ENCODE measurements around the gene HSBP1. TPM values are rescaled to one million over a fixed set of nuclear protein-coding genes. Genes with fewer than 3 reads are reported as not detected.
A peak's percentile ranks its signal among the peaks of the same experiment; 100 is the strongest.

Gene HSBP1
- total and polyA plus RNA-seq, 2 of the 13 experiments (the other 11 are each of a cell fraction or from before 2014, with no cell fraction given): 249 to 292 TPM

GRCh38 chr16:83807710-83808572 is at the start of gene HSBP1 (continued):
- TF ChIP-seq, protein P1, sequence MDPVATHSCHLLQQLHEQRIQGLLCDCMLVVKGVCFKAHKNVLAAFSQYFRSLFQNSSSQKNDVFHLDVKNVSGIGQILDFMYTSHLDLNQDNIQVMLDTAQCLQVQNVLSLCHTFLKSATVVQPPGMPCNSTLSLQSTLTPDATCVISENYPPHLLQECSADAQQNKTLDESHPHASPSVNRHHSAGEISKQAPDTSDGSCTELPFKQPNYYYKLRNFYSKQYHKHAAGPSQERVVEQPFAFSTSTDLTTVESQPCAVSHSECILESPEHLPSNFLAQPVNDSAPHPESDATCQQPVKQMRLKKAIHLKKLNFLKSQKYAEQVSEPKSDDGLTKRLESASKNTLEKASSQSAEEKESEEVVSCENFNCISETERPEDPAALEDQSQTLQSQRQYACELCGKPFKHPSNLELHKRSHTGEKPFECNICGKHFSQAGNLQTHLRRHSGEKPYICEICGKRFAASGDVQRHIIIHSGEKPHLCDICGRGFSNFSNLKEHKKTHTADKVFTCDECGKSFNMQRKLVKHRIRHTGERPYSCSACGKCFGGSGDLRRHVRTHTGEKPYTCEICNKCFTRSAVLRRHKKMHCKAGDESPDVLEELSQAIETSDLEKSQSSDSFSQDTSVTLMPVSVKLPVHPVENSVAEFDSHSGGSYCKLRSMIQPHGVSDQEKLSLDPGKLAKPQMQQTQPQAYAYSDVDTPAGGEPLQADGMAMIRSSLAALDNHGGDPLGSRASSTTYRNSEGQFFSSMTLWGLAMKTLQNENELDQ (CRISPR knock-in tag; IDR thresholded peaks at IDR 0.05; ENCODE audit: borderline replicate concordance): no peak
- TF ChIP-seq ZNF33B (CRISPR knock-in tag; IDR thresholded peaks at IDR 0.05) (no peak), ATF6 (CRISPR knock-in tag; conservative IDR thresholded peaks at IDR 0.05) (no peak), ZFAT (CRISPR knock-in tag; conservative IDR thresholded peaks at IDR 0.05) (0 out of 2 replicates have a peak, but pooled peaks have one; percentile 28), RFX3 (CRISPR knock-in tag; IDR thresholded peaks at IDR 0.05) (no peak), ZNF460 (CRISPR knock-in tag; IDR thresholded peaks at IDR 0.05; ENCODE audit: borderline replicate concordance) (no peak), PLRG1 (conservative IDR thresholded peaks at IDR 0.05) (no peak), PAX8 (CRISPR knock-in tag; IDR thresholded peaks at IDR 0.05; ENCODE audit: borderline replicate concordance) (peak; percentile 95; the same call in 1 of the 2 replicates), SNAI1 (CRISPR knock-in tag; IDR thresholded peaks at IDR 0.05; ENCODE audit: borderline replicate concordance) (no peak), GABPB1 (CRISPR knock-in tag; IDR thresholded peaks at IDR 0.05) (peak; percentile 97), CAMTA2 (CRISPR knock-in tag; IDR thresholded peaks at IDR 0.05; ENCODE audit: borderline replicate concordance) (no peak; the same call in 1 of the 2 replicates), ASH2L (IDR thresholded peaks at IDR 0.05; ENCODE audit: insufficient read length, low read depth, low read length) (peak; percentile 78), TCF7L2 (IDR thresholded peaks at IDR 0.05; ENCODE audit: low read depth, low read length) (no peak), ZNF572 (CRISPR knock-in tag; IDR thresholded peaks at IDR 0.05) (peak; percentile 70; the same call in 1 of the 2 replicates), NR2F6 (IDR thresholded peaks at IDR 0.05) (no peak), NR2F6 (CRISPR knock-in tag; IDR thresholded peaks at IDR 0.05) (no peak; the same call in 1 of the 2 replicates), ZSCAN20 (CRISPR knock-in tag; IDR thresholded peaks at IDR 0.05; ENCODE audit: borderline replicate concordance) (peak; percentile 88; the same call in 1 of the 2 replicates)
- TF ChIP-seq, protein P2, sequence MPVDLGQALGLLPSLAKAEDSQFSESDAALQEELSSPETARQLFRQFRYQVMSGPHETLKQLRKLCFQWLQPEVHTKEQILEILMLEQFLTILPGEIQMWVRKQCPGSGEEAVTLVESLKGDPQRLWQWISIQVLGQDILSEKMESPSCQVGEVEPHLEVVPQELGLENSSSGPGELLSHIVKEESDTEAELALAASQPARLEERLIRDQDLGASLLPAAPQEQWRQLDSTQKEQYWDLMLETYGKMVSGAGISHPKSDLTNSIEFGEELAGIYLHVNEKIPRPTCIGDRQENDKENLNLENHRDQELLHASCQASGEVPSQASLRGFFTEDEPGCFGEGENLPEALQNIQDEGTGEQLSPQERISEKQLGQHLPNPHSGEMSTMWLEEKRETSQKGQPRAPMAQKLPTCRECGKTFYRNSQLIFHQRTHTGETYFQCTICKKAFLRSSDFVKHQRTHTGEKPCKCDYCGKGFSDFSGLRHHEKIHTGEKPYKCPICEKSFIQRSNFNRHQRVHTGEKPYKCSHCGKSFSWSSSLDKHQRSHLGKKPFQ (CRISPR knock-in tag; IDR thresholded peaks at IDR 0.05; ENCODE audit: insufficient replicate concordance): no peak
- TF ChIP-seq, protein P3, sequence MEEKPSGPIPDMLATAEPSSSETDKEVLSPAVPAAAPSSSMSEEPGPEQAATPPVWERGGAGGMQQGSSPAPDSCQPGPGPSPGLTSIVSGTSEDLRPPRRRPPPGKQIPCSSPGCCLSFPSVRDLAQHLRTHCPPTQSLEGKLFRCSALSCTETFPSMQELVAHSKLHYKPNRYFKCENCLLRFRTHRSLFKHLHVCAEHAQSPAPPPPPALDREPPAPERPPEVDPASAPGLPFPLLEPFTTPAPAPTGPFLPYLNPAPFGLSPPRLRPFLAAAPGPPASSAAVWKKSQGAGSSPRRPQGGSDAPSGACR (CRISPR knock-in tag; IDR thresholded peaks at IDR 0.05): 0 out of 2 replicates have a peak, but pooled peaks have one; percentile 56
- TF ChIP-seq, protein P4, sequence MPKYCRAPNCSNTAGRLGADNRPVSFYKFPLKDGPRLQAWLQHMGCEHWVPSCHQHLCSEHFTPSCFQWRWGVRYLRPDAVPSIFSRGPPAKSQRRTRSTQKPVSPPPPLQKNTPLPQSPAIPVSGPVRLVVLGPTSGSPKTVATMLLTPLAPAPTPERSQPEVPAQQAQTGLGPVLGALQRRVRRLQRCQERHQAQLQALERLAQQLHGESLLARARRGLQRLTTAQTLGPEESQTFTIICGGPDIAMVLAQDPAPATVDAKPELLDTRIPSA (CRISPR knock-in tag; IDR thresholded peaks at IDR 0.05; ENCODE audit: borderline replicate concordance): 0 out of 2 replicates have a peak, but pooled peaks have one; percentile 47
- TF ChIP-seq, protein P5, sequence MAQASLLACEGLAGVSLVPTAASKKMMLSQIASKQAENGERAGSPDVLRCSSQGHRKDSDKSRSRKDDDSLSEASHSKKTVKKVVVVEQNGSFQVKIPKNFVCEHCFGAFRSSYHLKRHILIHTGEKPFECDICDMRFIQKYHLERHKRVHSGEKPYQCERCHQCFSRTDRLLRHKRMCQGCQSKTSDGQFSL (CRISPR knock-in tag; IDR thresholded peaks at IDR 0.05): no peak
